Measurements from ENCODE around the gene ZNF429. TPM values are rescaled to one million over a fixed set of nuclear protein-coding genes. Genes with fewer than 3 reads are reported as not detected.
A peak's percentile ranks its signal among the peaks of the same experiment; 100 is the strongest.
"Not testable (repeated sequence)": the region's sequence is repeated elsewhere in the genome, so short reads cannot be mapped to it uniquely, and the experiment has no call there.

Gene ZNF429
- total RNA-seq: 10 to 100 TPM in 2 of 4 donors, 1 to 10 TPM in 2; 8.5 to 12.0 (median 10.4) TPM
- 8.5 TPM for polyA plus RNA-seq
- long read RNA-seq, donor 1, partial matches to known transcripts: 7 of 29 reads
- long read RNA-seq, donor 1, other reads (novel, unspliced or antisense): 15 of 29 reads
- long read RNA-seq, donor 2, partial matches to known transcripts: 1 of 8 reads
- long read RNA-seq, donor 2, other reads (novel, unspliced or antisense): 2 of 8 reads
- long read RNA-seq, donor 3, transcript ZNF429-205 (3 exons, 681 nt): major isoform, 5 of 24 reads
- long read RNA-seq, donor 3, partial matches to known transcripts: 2 of 24 reads
- long read RNA-seq, donor 3, other reads (novel, unspliced or antisense): 17 of 24 reads
- long read RNA-seq, donor 4, partial matches to known transcripts: 1 of 7 reads
- long read RNA-seq, donor 4, other reads (novel, unspliced or antisense): 2 of 7 reads

DNA sequence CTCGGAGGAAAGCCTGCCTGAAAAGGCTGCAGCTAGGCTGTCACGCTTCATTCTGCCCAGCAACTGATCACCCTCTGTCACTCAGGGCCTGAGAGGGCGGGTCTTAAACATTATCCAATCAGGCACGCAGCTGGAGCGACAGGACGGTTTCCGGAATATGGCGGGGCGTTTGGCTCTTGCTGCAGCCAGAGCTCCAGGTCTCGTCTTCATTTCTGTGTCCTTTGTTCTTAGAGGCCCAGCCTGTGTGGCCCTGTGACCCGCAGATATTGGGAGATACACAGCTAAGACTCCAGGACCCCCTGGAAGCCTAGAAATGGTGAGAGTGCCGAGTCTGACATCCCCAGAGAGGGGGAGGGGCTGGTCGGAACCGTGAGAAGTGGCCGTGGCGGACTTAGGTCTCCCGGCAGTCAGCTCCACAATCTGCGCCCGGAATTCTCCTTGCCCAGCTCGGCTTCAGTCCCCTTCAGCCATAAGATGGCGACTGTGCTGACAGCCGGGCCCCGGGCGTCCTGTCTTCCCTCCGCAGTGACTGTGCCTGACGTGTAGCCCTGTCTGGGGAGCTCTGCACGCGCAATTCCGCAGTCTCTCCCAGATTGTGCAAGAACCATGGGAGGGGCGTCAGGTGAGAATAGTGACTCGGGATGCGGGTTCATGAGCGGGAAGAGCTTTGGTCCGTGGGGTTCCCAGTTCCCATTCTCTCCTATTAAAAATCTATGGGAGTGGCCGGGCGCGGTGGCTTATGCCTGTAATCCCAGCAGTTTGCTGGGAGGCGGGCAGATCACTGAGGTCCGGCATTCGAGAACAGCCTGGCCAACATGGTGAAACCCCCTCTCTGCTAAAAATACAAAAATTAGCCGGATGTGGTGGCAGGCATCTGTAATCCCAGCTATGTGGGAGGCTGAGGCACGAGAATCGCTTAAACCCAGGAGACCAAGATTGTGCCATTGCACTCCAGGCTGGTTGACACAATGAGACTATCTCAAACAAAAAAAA, at the start of gene ZNF429:
ZNF429 (plus strand) TSS at position 144 of the 993 bp plus-strand sequence; CDS start at position 314, 170 bp downstream.
- peak within 1 kb of the TSS; percentile 73 for H3K4me3 ChIP-seq (ENCODE audit: low read length)
- intact Hi-C loops (cut with DNase I): no loop called here
- H3K27me3 ChIP-seq (ENCODE audit: control insufficient read depth, insufficient read depth): no peaks in the 10 kb centered on the region
- DNase-seq (peak; percentile 92 to 96 (median 94)), ATAC-seq (peak; percentile 100)
- H3K4me1 ChIP-seq (ENCODE audit: control insufficient read depth, insufficient read depth, low read length): no peaks in the 10 kb centered on the region
- no peaks in the 10 kb centered on the region for H3K9me3 ChIP-seq (ENCODE audit: control insufficient read depth, low read length)
- H3K27ac ChIP-seq (ENCODE audit: low read length): peak within 1 kb of the TSS; percentile 70
- WGBS: under 1% methylated on average over 43 of the region's 43 CpGs

DNA sequence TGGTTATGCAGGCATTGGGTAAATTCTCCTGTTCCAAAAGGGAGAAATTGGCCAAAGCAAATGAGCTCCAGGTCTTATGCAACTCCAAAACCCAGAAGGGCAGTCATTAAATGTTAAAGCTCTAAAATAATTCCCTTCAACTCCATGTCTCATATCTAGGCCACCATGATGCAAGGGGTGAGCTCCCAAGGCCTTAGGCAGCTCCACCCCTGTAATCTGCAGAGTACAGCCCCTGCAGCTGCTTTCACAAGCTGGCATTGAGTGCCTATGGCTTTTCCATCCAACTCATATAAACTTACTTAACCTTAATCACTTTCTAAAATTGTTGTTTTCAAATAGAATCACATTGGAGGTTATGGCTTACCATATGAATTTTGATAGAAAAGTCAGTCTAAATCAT, 44.7 kb upstream of the ZNF429 start:
- Histone ChIP-seq H3K4me1 (ENCODE audit: control insufficient read depth, insufficient read depth, low read length) (no peaks in the 10 kb centered on the region), H3K27ac (ENCODE audit: low read length) (no peak overlapping the region), H3K27me3 (ENCODE audit: control insufficient read depth, insufficient read depth) (no peaks in the 10 kb centered on the region), H3K9me3 (ENCODE audit: control insufficient read depth, low read length) (peaks cover 7% of the 10 kb centered on the region), H3K4me3 (ENCODE audit: low read length) (no peak overlapping the region)
- DNase-seq (no peak), ATAC-seq (peak in 1 of 2 donors; percentile 60)
- intact Hi-C loops (cut with DNase I): no loop called here

GRCh38 chr19:21462540-21462939, 42.9 kb upstream of the ZNF429 start:
- ATAC-seq: no peak
- WGBS: 96% methylated on average over 16 of the region's 16 CpGs
- peaks cover 7% of the 10 kb centered on the region for H3K9me3 ChIP-seq (ENCODE audit: control insufficient read depth, low read length)

DNA sequence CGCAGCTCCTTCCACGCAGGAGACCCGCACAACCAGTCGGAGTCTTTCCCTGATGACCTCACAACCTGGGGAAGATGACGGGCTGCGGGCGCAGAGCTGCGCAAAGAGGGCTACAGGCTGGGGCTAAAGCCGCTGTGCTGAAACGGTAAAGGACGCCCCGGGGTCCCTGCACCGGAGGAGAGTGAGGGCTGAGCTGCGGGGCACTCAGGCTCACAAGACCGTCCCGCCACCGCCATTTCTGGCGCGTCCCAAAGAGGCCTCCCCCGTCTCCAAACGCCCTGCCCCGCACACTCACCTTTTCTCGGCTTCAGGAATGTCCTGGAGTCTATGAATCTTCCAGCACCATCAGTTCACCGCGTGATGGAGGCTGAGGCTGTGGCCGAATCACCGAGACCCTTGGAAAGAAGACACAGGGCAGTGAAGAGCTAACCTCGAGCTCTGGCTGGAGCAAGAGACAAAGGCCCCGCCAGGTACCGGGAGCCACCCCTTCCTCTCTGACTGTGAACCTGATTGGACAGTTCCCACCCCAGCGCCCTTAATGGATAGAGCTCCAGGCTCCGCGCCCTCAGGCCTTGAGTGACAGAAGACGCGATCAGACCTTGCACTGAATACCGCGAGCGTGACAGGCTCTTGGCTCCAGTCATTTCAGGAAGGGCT, 41.8 kb upstream of the ZNF429 start:
- Histone ChIP-seq H3K27ac (ENCODE audit: low read length) (no peak overlapping the region), H3K4me3 (ENCODE audit: low read length) (peak overlapping the region; percentile 41), H3K4me1 (ENCODE audit: control insufficient read depth, insufficient read depth, low read length) (no peaks in the 10 kb centered on the region), H3K9me3 (ENCODE audit: control insufficient read depth, low read length) (peaks cover 4% of the 10 kb centered on the region), H3K27me3 (ENCODE audit: control insufficient read depth, insufficient read depth) (no peaks in the 10 kb centered on the region)
- DNase-seq: peak in 2 of 3 donors; percentile 73
- ATAC-seq: peak; percentile 66 to 87
- 2% methylated on average over 38 of the region's 38 CpGs for WGBS
- intact Hi-C loops (cut with DNase I): no loop called here

More at GRCh38 chr19:21462540-21462939, 42.9 kb upstream of the ZNF429 start:
- Histone ChIP-seq H3K4me1 (ENCODE audit: control insufficient read depth, insufficient read depth, low read length) (no peaks in the 10 kb centered on the region), H3K27ac (ENCODE audit: low read length) (no peak overlapping the region), H3K4me3 (ENCODE audit: low read length) (no peak overlapping the region), H3K27me3 (ENCODE audit: control insufficient read depth, insufficient read depth) (no peaks in the 10 kb centered on the region)
- no peak for DNase-seq
- intact Hi-C loops (cut with DNase I): no loop called here

DNA sequence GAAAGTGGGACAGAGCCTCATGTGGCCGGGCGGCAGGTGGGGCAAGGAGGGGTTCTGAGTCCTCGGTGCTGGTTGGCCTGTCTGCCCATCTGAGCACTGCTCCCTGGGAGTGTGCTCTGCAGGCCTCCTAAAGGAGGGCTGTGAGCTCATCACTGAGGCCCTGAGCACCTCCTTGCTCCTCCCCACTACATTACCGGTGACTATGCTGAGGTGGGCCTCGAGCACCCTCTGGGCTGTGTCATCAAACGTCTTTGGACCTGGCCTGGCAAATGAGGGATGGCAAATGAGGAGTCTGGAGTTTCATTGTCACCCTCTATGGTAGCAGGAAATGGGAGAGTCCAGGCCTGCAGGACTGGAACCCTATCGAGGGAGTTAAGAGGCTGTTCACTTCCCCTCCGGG, 38.8 kb upstream of the ZNF429 start:
- ATAC-seq (no peak), DNase-seq (no peak)
- no peaks in the 10 kb centered on the region for H3K4me1 ChIP-seq (ENCODE audit: control insufficient read depth, insufficient read depth, low read length)
- intact Hi-C loops (cut with DNase I): no loop called here
- peaks cover 4% of the 10 kb centered on the region for H3K9me3 ChIP-seq (ENCODE audit: control insufficient read depth, low read length)
- no peak overlapping the region for H3K4me3 ChIP-seq (ENCODE audit: low read length)
- no peaks in the 10 kb centered on the region for H3K27me3 ChIP-seq (ENCODE audit: control insufficient read depth, insufficient read depth)
- WGBS: 76% methylated on average over 8 of the region's 8 CpGs
- H3K27ac ChIP-seq (ENCODE audit: low read length): no peak overlapping the region

DNA sequence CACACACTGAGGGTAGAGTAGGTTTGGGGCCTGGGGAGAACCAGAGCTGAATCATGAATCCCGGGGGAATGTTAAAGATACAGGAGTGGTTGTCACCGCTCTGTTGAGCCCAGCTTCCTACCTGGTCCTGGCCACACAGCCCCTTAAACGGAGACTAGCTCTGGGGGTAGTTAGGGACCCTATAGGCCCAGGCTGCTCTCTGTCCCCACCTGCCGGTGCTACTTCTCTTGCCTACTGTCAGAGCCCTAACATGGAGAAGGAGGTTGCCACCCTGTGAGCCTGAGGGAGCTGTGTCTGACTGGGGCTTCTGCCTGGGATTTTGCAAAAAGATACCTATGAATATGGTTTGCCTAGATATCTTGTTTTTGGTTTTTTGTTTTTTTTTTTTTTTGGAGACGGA, 36.6 kb upstream of the ZNF429 start:
- DNase-seq (peak in 1 of 3 donors; percentile 50), ATAC-seq (no peak)
- intact Hi-C loops (cut with DNase I): no loop called here
- no peaks in the 10 kb centered on the region for H3K27me3 ChIP-seq (ENCODE audit: control insufficient read depth, insufficient read depth)
- no peak overlapping the region for H3K27ac ChIP-seq (ENCODE audit: low read length)
- no peaks in the 10 kb centered on the region for H3K9me3 ChIP-seq (ENCODE audit: control insufficient read depth, low read length)
- H3K4me3 ChIP-seq (ENCODE audit: low read length): no peak overlapping the region
- H3K4me1 ChIP-seq (ENCODE audit: control insufficient read depth, insufficient read depth, low read length): no peaks in the 10 kb centered on the region
- WGBS: 77% methylated on average over 5 of the region's 5 CpGs

DNA sequence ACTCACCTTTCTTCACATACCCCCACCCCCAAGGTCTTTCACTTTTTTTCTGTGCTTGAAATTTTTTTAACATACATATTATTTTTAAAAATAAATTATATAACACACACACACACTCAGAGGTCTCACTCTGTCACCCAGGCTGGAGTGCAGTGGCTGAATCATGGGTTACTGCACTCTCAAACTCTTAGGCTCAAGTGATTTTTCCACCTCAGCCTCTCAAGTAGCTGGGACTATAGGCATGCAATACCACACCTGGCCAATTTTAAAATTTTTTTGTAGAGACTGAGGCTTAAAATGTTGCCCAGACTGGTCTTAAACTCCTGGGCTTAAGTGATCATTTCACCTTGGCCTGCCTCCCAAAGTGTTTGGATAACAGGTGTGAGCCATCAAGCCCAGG, 32.9 kb upstream of the ZNF429 start:
- Histone ChIP-seq H3K27ac (ENCODE audit: low read length) (no peak overlapping the region), H3K27me3 (ENCODE audit: control insufficient read depth, insufficient read depth) (no peaks in the 10 kb centered on the region), H3K9me3 (ENCODE audit: control insufficient read depth, low read length) (no peaks in the 10 kb centered on the region), H3K4me1 (ENCODE audit: control insufficient read depth, insufficient read depth, low read length) (no peaks in the 10 kb centered on the region), H3K4me3 (ENCODE audit: low read length) (no peak overlapping the region)
- no peak for ATAC-seq
- intact Hi-C loops (cut with DNase I): loop anchor here in 1 of 4 donors (10.0 kb wide), 1 partner anchor 268 kb away; no protein-coding TSS in a partner anchor
- no peak for DNase-seq

DNA sequence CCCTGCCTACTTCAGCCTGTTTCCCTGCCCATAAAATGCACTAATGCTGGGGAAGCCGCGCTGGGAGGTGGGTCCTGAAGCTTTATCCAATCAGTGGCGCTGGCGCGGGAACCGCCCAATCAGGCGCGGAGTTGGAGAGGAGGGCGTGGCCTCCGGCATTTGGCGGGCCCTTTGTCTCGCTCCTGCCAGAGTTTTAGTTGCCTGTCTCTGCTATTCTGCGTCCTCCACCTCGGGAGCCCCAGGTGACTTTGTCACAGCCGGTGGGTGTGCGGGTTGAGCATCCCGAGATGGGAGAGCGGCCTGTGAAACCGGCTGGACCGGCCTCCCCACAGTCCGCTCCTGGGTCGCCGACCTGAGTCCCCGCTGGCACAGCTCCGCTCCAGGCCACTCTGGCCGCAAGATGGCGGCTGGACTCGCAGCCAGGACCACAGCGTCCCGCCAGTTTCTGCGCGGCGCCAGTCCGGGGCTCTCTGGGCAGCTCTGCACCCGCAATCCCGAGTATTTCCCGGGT, 30.7 kb upstream of the ZNF429 start:
- Histone ChIP-seq H3K9me3 (ENCODE audit: control insufficient read depth, low read length) (no peaks in the 10 kb centered on the region), H3K4me1 (ENCODE audit: control insufficient read depth, insufficient read depth, low read length) (no peaks in the 10 kb centered on the region), H3K27me3 (ENCODE audit: control insufficient read depth, insufficient read depth) (no peaks in the 10 kb centered on the region), H3K4me3 (ENCODE audit: low read length) (peak overlapping the region; percentile 37), H3K27ac (ENCODE audit: low read length) (no peak overlapping the region)
- ATAC-seq (peak; percentile 100), DNase-seq (peak; percentile 84 to 95 (median 93))
- WGBS: 1% methylated on average over 37 of the region's 37 CpGs
- intact Hi-C loops (cut with DNase I): loop anchor here in 1 of 4 donors (10.0 kb wide), 1 partner anchor 270 kb away; no protein-coding TSS in a partner anchor

GRCh38 chr19:21482361-21482760, 23.0 kb upstream of the ZNF429 start:
- H3K27ac ChIP-seq (ENCODE audit: low read length): not testable (repeated sequence)

GRCh38 chr19:21482863-21483276, 22.5 kb upstream of the ZNF429 start:
- H3K9me3 ChIP-seq (ENCODE audit: control insufficient read depth, low read length): no peaks in the 10 kb centered on the region
- no peak overlapping the region for H3K4me3 ChIP-seq (ENCODE audit: low read length)
- H3K4me1 ChIP-seq (ENCODE audit: control insufficient read depth, insufficient read depth, low read length): no peaks in the 10 kb centered on the region
- 69% methylated on average over 18 of the region's 18 CpGs for WGBS
- ATAC-seq (peak; percentile 93), DNase-seq (peak; percentile 71 to 87 (median 84))
- intact Hi-C loops (cut with DNase I): loop anchor here in 3 of 4 donors (5.0 to 10.0 kb wide), 3 partner anchors 212 to 281 kb away; no protein-coding TSS in a partner anchor
- no peaks in the 10 kb centered on the region for H3K27me3 ChIP-seq (ENCODE audit: control insufficient read depth, insufficient read depth)
- no peak overlapping the region for H3K27ac ChIP-seq (ENCODE audit: low read length)

More at GRCh38 chr19:21482361-21482760, 23.0 kb upstream of the ZNF429 start:
- not testable (repeated sequence) for H3K4me3 ChIP-seq (ENCODE audit: low read length); H3K4me1 ChIP-seq (ENCODE audit: control insufficient read depth, insufficient read depth, low read length); H3K27me3 ChIP-seq (ENCODE audit: control insufficient read depth, insufficient read depth); H3K9me3 ChIP-seq (ENCODE audit: control insufficient read depth, low read length); ATAC-seq
- 94% methylated on average over 14 of the region's 14 CpGs for WGBS
- intact Hi-C loops (cut with DNase I): loop anchor here in 3 of 4 donors (5.0 to 10.0 kb wide), 3 partner anchors 212 to 280 kb away; no protein-coding TSS in a partner anchor
- DNase-seq: peak in 1 of 3 donors; percentile 42

All from right cardiac atrium (tissue), 5 donors.